Activated naive CD8-positive, alpha-beta T cell treated with anti-CD3 and anti-CD28 coated beads, Interleukin-2, amount 10 ng/mL, durations not matched to agents 7 days and 5 days (primary cell): Measurements from ENCODE around the gene IGLL1. TPM values are rescaled to one million over a fixed set of nuclear protein-coding genes. Genes with fewer than 3 reads are reported as not detected.
"Not testable (repeated sequence)": the region's sequence is repeated elsewhere in the genome, so short reads cannot be mapped to it uniquely, and the experiment has no call there.

Experiments used
- ATAC-seq: fragments of 150-1000 bp; cut with Tn5 transposase; one replicate; pipeline ENCODE4 v1.10.0; 2021; ENCODE audit warnings: low read depth, moderate library complexity
- POLR2A ChIA-PET: fragments of 350-600 bp; sonication (Branson Sonifier 250); formaldehyde crosslinking; loops from one replicate; lab custom pipeline; 2021; ENCODE audit warnings: antibody characterized with exemption; lab: Charles Lee
- DNase-seq: peaks from one replicate; pipeline ENCODE4 v3.0.0; 2021
- H3K27ac Mint-ChIP-seq: one replicate; pipeline ENCODE4 v1.8.0; 2022; ENCODE audit warnings: mild to moderate bottlenecking, mixed read lengths
- H3K27me3 Mint-ChIP-seq: one replicate; pipeline ENCODE4 v1.8.0; 2022; ENCODE audit warnings: mild to moderate bottlenecking, moderate library complexity, mixed read lengths
- H3K36me3 Mint-ChIP-seq: one replicate; pipeline ENCODE4 v1.8.0; 2021; ENCODE audit warnings: mild to moderate bottlenecking, mixed read lengths
- H3K4me1 Mint-ChIP-seq: one replicate; pipeline ENCODE4 v1.8.0; 2021; ENCODE audit warnings: mixed read lengths
- H3K4me3 Mint-ChIP-seq: one replicate; pipeline ENCODE4 v1.8.0; 2022; ENCODE audit warnings: mild to moderate bottlenecking, moderate library complexity, mixed read lengths
- H3K9me3 Mint-ChIP-seq: one replicate; pipeline ENCODE4 v1.8.0; 2021; ENCODE audit warnings: mixed read lengths
- total RNA-seq, 2 experiments: library from RNA; stranded (reverse); gene quantifications; one replicate each; pipeline ENCODE4 v1.2.3, GENCODE V29; 2021

IGLL1 gene
- total RNA-seq, 2 experiments from 2014 or later = not detected

DNA sequence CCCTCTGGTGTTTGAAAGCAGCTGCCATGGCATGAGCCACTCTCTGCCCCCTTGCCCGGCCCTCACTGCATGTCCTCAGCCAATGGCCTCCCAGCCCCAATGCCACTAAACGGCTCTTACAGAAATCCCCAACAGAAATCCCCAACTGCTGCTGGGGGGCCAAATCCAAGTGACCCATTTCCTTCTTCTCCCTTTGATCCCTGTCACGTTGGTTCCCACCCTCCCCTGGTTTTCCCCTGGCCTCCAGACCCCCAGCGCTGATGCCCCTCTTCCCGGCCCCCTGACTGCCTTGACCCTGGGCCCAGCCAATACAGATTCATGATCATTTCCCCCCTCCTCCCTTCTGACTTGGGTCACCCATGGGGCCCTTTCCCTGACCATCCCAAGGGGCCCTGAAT lies 30.9 kb downstream of the IGLL1 start:
- ATAC-seq (no peak), DNase-seq (peak; percentile 11)
- Mint-ChIP-seq H3K36me3 (no peaks in the 10 kb centered on the region), H3K27me3 (no peaks in the 10 kb centered on the region), H3K27ac (no peak overlapping the region), H3K4me1 (no peaks in the 10 kb centered on the region), H3K4me3 (no peak overlapping the region), H3K9me3 (peaks cover 1% of the 10 kb centered on the region)
- POLR2A ChIA-PET = no interaction called here

DNA sequence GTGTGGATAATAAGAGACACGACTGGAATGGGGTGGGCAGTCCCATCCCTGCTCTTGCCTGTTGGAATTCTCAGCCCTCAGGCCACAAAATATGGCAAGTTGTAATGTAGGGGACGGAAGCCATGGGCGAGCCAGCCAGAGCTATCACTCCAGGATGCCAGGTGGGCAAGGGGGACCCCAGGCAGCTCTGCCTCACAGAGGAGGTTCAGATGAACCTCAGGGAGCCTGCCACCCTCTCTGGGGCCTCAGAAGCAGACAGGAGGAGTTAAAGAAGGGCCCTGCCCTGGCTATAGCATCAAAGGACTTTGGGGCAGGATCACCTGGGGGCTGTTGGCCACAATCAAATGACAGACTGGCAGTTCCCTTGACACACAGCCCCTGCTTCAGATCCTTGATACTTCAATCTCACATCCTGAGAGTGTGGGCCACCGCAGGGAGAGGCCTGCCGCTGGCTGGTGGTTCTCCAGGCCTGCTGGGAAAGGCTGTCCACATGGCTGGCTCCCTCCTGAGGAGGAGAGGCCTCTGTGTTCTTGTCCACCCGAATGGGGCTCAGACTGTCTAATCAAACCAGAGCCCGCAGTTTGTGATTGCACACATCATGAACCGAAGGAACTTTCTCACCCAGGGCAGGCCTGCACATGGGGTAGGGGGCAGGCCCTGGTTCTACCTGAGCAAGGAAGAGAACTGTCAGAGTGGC lies 31.4 kb downstream of the IGLL1 start:
- Mint-ChIP-seq H3K36me3 (no peaks in the 10 kb centered on the region), H3K9me3 (peaks cover 1% of the 10 kb centered on the region), H3K27me3 (peaks cover 1% of the 10 kb centered on the region), H3K27ac (no peak overlapping the region), H3K4me1 (no peaks in the 10 kb centered on the region), H3K4me3 (no peak overlapping the region)
- DNase-seq (peak; percentile 5), ATAC-seq (no peak)
- POLR2A ChIA-PET = no interaction called here

DNA sequence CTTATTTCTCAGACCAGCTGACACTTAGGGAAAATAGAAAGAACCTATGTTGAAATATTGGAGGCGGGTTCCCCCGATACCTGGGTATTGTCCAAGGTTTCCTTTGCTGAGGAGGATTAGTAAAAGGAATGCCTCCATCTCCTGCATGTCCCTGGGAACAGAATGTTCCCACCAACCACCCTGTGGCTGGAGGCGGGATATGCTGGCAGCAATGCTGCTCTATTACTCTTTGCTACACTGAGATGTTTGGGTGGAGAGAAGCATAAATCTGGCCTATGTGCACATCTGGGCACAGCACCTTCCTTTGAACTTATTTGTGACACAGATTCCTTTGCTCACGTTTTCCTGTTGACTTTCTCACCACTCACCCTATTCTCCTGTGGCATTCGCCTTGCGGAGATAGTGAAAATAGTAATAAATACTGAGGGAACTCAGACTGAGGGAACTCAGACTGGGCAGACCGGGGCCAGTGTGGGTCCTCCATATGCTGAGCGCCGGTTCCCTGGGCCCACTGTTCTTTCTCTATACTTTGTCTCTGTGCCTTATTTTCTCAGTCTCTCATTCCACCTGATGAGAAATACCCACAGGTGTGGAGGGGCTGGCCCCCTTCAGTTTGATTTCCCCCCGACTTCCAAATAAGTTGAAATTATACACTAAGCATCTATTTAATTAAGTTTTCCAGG lies 32.1 kb downstream of the IGLL1 start:
- ATAC-seq (no peak), DNase-seq (no peak)
- POLR2A ChIA-PET = no interaction called here
- Mint-ChIP-seq H3K27ac (no peak overlapping the region), H3K9me3 (peaks cover 1% of the 10 kb centered on the region), H3K4me3 (no peak overlapping the region), H3K27me3 (peaks cover 2% of the 10 kb centered on the region), H3K4me1 (no peaks in the 10 kb centered on the region), H3K36me3 (no peaks in the 10 kb centered on the region)

GRCh38 chr22:23547382-23547781 lies 32.7 kb downstream of the IGLL1 start:
- H3K4me3 Mint-ChIP-seq, H3K36me3 Mint-ChIP-seq, H3K27ac Mint-ChIP-seq, POLR2A ChIA-PET, DNase-seq, H3K4me1 Mint-ChIP-seq, H3K9me3 Mint-ChIP-seq, H3K27me3 Mint-ChIP-seq, ATAC-seq: not testable (repeated sequence)

GRCh38 chr22:23544852-23545251 lies 35.2 kb downstream of the IGLL1 start:
- H3K4me1 Mint-ChIP-seq = no peaks in the 10 kb centered on the region
- DNase-seq (no peak), ATAC-seq (no peak)
- H3K27me3 Mint-ChIP-seq = peaks cover 11% of the 10 kb centered on the region
- POLR2A ChIA-PET = no interaction called here
- peaks cover 1% of the 10 kb centered on the region for H3K9me3 Mint-ChIP-seq
- no peaks in the 10 kb centered on the region for H3K36me3 Mint-ChIP-seq
- no peak overlapping the region for H3K4me3 Mint-ChIP-seq
- no peak overlapping the region for H3K27ac Mint-ChIP-seq

DNA sequence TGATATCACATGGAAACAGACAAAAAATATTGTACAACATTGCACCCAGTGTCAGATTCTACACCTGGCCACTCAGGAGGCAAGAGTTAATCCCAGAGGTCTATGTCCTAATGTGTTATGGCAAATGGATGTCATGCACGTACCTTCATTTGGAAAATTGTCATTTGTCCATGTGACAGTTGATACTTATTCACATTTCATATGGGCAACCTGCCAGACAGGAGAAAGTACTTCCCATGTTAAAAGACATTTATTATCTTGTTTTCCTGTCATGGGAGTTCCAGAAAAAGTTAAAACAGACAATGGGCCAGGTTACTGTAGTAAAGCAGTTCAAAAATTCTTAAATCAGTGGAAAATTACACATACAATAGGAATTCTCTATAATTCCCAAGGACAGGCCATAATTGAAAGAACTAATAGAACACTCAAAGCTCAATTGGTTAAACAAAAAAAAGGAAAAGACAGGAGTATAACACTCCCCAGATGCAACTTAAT lies 36.5 kb downstream of the IGLL1 start:
- H3K4me1 Mint-ChIP-seq, H3K36me3 Mint-ChIP-seq, DNase-seq, H3K27ac Mint-ChIP-seq, POLR2A ChIA-PET, H3K4me3 Mint-ChIP-seq, H3K9me3 Mint-ChIP-seq, ATAC-seq: not testable (repeated sequence)
- H3K27me3 Mint-ChIP-seq = peaks cover 15% of the 10 kb centered on the region

DNA sequence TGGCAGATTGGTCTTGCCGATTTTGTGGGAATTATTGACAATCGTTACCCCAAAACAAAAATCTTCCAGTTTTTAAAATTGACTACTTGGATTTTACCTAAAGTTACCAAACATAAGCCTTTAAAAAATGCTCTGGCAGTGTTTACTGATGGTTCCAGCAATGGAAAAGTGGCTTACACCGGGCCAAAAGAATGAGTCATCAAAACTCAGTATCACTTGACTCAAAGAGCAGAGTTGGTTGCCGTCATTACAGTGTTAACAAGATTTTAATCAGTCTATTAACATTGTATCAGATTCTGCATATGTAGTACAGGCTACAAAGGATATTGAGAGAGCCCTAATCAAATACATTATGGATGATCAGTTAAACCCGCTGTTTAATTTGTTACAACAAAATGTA lies 37.2 kb downstream of the IGLL1 start:
- peaks cover 1% of the 10 kb centered on the region for H3K9me3 Mint-ChIP-seq
- peaks cover 19% of the 10 kb centered on the region for H3K27me3 Mint-ChIP-seq
- no peak for DNase-seq
- H3K4me1 Mint-ChIP-seq = peaks cover 4% of the 10 kb centered on the region
- no peak overlapping the region for H3K4me3 Mint-ChIP-seq
- no peak overlapping the region for H3K27ac Mint-ChIP-seq
- ATAC-seq = no peak
- POLR2A ChIA-PET = no interaction called here
- H3K36me3 Mint-ChIP-seq = no peaks in the 10 kb centered on the region

DNA sequence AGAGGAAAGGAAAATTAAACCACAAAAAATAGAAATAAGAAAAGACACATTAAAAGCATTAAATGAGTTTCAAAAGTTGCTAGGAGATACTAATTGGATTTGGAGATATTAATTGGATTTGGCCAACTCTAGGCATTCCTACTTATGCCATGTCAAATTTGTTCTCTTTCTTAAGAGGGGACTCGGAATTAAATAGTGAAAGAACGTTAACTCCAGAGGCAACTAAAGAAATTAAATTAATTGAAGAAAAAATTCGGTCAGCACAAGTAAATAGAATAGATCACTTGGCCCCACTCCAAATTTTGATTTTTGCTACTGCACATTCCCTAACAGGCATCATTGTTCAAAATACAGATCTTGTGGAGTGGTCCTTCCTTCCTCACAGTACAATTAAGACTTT lies 37.7 kb downstream of the IGLL1 start:
- DNase-seq, H3K4me3 Mint-ChIP-seq, H3K4me1 Mint-ChIP-seq, H3K9me3 Mint-ChIP-seq, POLR2A ChIA-PET, ATAC-seq, H3K27ac Mint-ChIP-seq, H3K36me3 Mint-ChIP-seq: not testable (repeated sequence)
- H3K27me3 Mint-ChIP-seq = peaks cover 22% of the 10 kb centered on the region

DNA sequence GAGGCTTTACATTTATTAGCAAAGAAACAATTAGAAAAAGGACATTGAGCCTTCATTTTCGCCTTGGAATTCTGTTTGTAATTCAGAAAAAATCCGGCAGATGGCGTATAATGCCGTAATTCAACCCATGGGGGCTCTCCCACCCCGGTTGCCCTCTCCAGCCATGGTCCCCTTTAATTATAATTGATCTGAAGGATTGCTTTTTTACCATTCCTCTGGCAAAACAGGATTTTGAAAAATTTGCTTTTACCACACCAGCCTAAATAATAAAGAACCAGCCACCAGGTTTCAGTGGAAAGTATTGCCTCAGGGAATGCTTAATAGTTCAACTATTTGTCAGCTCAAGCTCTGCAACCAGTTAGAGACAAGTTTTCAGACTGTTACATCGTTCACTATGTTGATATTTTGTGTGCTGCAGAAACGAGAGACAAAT lies 38.2 kb downstream of the IGLL1 start:
- DNase-seq, H3K4me1 Mint-ChIP-seq, H3K27ac Mint-ChIP-seq, H3K4me3 Mint-ChIP-seq, POLR2A ChIA-PET, ATAC-seq, H3K9me3 Mint-ChIP-seq, H3K36me3 Mint-ChIP-seq: not testable (repeated sequence)
- peaks cover 23% of the 10 kb centered on the region for H3K27me3 Mint-ChIP-seq

DNA sequence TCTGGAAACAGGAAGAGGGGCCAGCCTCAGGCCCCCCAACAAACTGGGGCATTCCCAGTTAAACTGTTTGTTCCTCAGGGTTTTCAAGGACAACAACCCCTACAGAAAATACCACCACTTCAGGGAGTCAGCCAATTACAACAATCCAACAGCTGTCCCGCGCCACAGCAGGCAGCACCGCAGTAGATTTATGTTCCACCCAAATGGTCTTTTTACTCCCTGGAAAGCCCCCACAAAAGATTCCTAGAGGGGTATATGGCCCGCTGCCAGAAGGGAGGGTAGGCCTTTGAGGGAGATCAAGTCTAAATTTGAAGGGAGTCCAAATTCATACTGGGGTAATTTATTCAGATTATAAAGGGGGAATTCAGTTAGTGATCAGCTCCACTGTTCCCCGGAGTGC lies 39.3 kb downstream of the IGLL1 start:
- peaks cover 24% of the 10 kb centered on the region for H3K27me3 Mint-ChIP-seq
- H3K9me3 Mint-ChIP-seq, H3K36me3 Mint-ChIP-seq, ATAC-seq, DNase-seq, H3K27ac Mint-ChIP-seq, H3K4me1 Mint-ChIP-seq, POLR2A ChIA-PET, H3K4me3 Mint-ChIP-seq: not testable (repeated sequence)

- H3K9me3 Mint-ChIP-seq, DNase-seq, H3K27ac Mint-ChIP-seq, POLR2A ChIA-PET, H3K4me3 Mint-ChIP-seq, ATAC-seq, H3K4me1 Mint-ChIP-seq, H3K36me3 Mint-ChIP-seq: not testable (repeated sequence)
- peaks cover 28% of the 10 kb centered on the region for H3K27me3 Mint-ChIP-seq
These were observed 40.3 kb downstream of the IGLL1 start for GRCh38 chr22:23539839-23540198.

- Mint-ChIP-seq H3K27ac (no peak overlapping the region), H3K36me3 (no peaks in the 10 kb centered on the region)
These were observed 40.8 kb downstream of the IGLL1 start for GRCh38 chr22:23539135-23539838.

DNA sequence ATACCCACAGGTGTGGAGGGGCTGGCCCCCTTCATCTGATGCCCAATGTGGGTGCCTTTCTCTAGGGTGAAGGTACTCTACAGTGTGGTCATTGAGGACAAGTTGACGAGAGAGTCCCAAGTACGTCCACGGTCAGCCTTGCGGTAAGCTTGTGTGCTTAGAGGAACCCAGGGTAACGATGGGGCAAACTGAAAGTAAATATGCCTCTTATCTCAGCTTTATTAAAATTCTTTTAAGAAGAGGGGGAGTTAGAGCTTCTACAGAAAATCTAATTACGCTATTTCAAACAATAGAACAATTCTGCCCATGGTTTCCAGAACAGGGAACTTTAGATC lies 41.4 kb downstream of the IGLL1 start:
- not testable (repeated sequence) for H3K36me3 Mint-ChIP-seq, DNase-seq, H3K9me3 Mint-ChIP-seq, H3K27ac Mint-ChIP-seq, H3K4me1 Mint-ChIP-seq, H3K4me3 Mint-ChIP-seq, ATAC-seq
- H3K27me3 Mint-ChIP-seq = peaks cover 27% of the 10 kb centered on the region
- POLR2A ChIA-PET = interaction anchor here (0.6 kb wide), 1 partner anchor 72 kb away, joined by 4 read pairs; no protein-coding TSS in a partner anchor

More at GRCh38 chr22:23539135-23539838, 40.8 kb downstream of the IGLL1 start:
- H3K4me3 Mint-ChIP-seq = no peak overlapping the region
- ATAC-seq (peak; percentile 97), DNase-seq (peak; percentile 71)
- POLR2A ChIA-PET = interaction anchor here (0.6 kb wide), 1 partner anchor 72 kb away, joined by 4 read pairs; no protein-coding TSS in a partner anchor
- peaks cover 28% of the 10 kb centered on the region for H3K27me3 Mint-ChIP-seq
- no peaks in the 10 kb centered on the region for H3K9me3 Mint-ChIP-seq
- H3K4me1 Mint-ChIP-seq = peaks cover 4% of the 10 kb centered on the region
